22Rv1 (cell line): ENCODE measurements around the gene KCNQ1.

ENCODE experiments used
- CTCF ChIP-seq: fragments of 450-650 bp; IDR thresholded peaks from 2 replicates; pipeline ENCODE4 v1.5.1; 2017; ENCODE audit warnings: mild to moderate bottlenecking
- ZFX ChIP-seq: fragments of 450-650 bp; IDR thresholded peaks from 2 replicates; pipeline ENCODE4 v1.6.1; 2017; ENCODE audit warnings: antibody characterized with exemption, borderline replicate concordance

DNA sequence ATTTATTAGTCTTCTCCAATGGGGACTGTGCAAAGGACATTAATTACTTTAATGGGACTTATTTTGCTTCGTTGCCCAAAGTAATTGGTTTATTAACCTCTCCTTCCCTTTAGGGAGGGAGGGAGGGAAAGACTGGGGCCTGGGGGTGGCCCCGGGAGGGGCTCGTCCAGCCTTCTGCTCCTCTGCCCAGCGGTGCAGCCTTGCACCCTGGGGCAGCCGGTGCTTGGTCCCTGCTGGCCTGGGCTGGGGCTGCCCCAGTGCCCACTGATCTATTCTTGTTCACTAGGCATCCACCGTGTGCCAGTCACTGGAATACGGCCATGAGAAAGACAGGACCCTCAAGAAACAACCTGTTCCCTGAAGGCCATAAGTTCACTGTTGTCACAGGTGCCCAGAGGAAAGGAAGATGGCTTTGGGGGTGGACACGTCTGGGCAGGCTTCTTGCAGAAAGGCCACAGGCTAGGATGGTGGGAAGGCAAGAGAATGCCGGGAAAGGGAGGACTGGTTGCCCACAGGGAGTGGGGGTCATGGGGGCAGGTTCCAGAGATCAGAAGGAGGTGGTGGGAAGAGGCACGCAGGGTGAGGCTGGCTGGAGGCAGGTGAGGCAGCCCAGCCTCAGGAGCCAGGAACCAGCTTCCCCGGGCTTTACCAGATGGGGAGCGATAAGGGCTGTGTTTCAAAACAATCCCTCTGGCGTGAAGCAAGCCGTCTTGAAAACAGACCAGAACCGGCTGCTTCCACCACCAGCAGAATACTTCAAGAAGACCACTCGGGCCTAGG, 302.6 kb downstream of the KCNQ1 start:
- TF ChIP-seq CTCF (no peak), ZFX (no peak)
